Bronchial epithelial cell (primary cell): ENCODE measurements around the gene ATRNL1. TPM values are rescaled to one million over a fixed set of nuclear protein-coding genes. Genes with fewer than 3 reads are reported as not detected.

Experiments
- DNase-seq: peaks from one replicate; pipeline ENCODE4 v3.0.0-alpha.2; 2010; ENCODE audit warnings: low read depth
- FAIRE-seq: peaks from 2 replicates; lab custom pipeline; 2011; peaks lifted over from hg19 to GRCh38; lab: Jason Lieb, UNC
- H3K27me3 ChIP-seq: 2 replicates; pipeline ENCODE4 v1.5.1; 2011; ENCODE audit warnings: low read length; ENCODE audit not compliant: control insufficient read depth, insufficient read depth
- H3K36me3 ChIP-seq: 2 replicates; pipeline ENCODE4 v1.5.1; 2011; ENCODE audit warnings: low read length; ENCODE audit not compliant: control insufficient read depth, insufficient read depth
- H3K4me3 ChIP-seq: 2 replicates; pipeline ENCODE4 v1.5.1; 2011; ENCODE audit warnings: mild to moderate bottlenecking, low read depth, low read length, control low read depth
- CTCF ChIP-seq: IDR thresholded peaks from 2 replicates; pipeline ENCODE4 v1.5.1; 2011; ENCODE audit warnings: mild to moderate bottlenecking, moderate library complexity, low read length, control low read depth, inconsistent platforms; ENCODE audit not compliant: insufficient read depth, severe bottlenecking
- total RNA-seq: library from RNA; depleted of rRNA; stranded (reverse); fragments of >200 nt; gene quantifications from 2 replicates; pipeline ENCODE4 v1.2.1, GENCODE V29; 2014

Gene ATRNL1
- total RNA-seq, 1 donor from 2014 or later: 0.53 TPM

GRCh38 chr10:115882021-115882420 lies 788.9 kb downstream of the ATRNL1 start:
- Histone ChIP-seq H3K27me3 (no peaks in the 10 kb centered on the region), H3K36me3 (no peaks in the 10 kb centered on the region), H3K4me3 (no peak overlapping the region)
- DNase-seq: no peak
- no peak for TF ChIP-seq CTCF
- no peak for FAIRE-seq

GRCh38 chr10:115883372-115883771 lies 790.2 kb downstream of the ATRNL1 start:
- Histone ChIP-seq H3K36me3 (no peaks in the 10 kb centered on the region), H3K4me3 (no peak overlapping the region), H3K27me3 (no peaks in the 10 kb centered on the region)
- TF ChIP-seq CTCF: no peak
- DNase-seq (no peak), FAIRE-seq (no peak)

GRCh38 chr10:115884331-115884730 lies 791.2 kb downstream of the ATRNL1 start:
- no peak overlapping the region for H3K4me3 ChIP-seq
- no peaks in the 10 kb centered on the region for H3K36me3 ChIP-seq
- no peaks in the 10 kb centered on the region for H3K27me3 ChIP-seq
- FAIRE-seq (no peak), DNase-seq (no peak)
- no peak for TF ChIP-seq CTCF

- H3K36me3 ChIP-seq: no peaks in the 10 kb centered on the region
- no peak overlapping the region for H3K4me3 ChIP-seq
- FAIRE-seq (no peak), DNase-seq (no peak)
- no peak for TF ChIP-seq CTCF
- H3K27me3 ChIP-seq: no peaks in the 10 kb centered on the region
These were observed 802.0 kb downstream of the ATRNL1 start for GRCh38 chr10:115895166-115895565.

GRCh38 chr10:115898242-115898641 lies 805.1 kb downstream of the ATRNL1 start:
- no peak overlapping the region for H3K4me3 ChIP-seq
- FAIRE-seq (no peak), DNase-seq (no peak)
- H3K27me3 ChIP-seq: no peaks in the 10 kb centered on the region
- TF ChIP-seq CTCF: no peak
- H3K36me3 ChIP-seq: no peaks in the 10 kb centered on the region

GRCh38 chr10:115902596-115902995 lies 809.4 kb downstream of the ATRNL1 start:
- Histone ChIP-seq H3K27me3 (no peaks in the 10 kb centered on the region), H3K36me3 (no peaks in the 10 kb centered on the region), H3K4me3 (no peak overlapping the region)
- TF ChIP-seq CTCF: no peak
- no peak for FAIRE-seq
- no peak for DNase-seq
